WERI-Rb-1 (cell line): ENCODE data around the gene JPT2.

ENCODE experiments used
- DNase-seq: peaks from one replicate; pipeline ENCODE4 v3.0.0-alpha.2; 2020
- H3K27ac ChIP-seq: fragments of 250-450 bp; sonication (Bioruptor Pico); 2 replicates; pipeline ENCODE4 v1.5.1; 2020; ENCODE audit warnings: mild to moderate bottlenecking, moderate library complexity
- H3K27me3 ChIP-seq: fragments of 250-450 bp; sonication (Bioruptor Pico); 2 replicates; pipeline ENCODE4 v1.5.1; 2021; ENCODE audit warnings: mild to moderate bottlenecking, low read depth, moderate library complexity; ENCODE audit not compliant: insufficient read depth, severe bottlenecking
- H3K36me3 ChIP-seq: fragments of 250-450 bp; sonication (Bioruptor Pico); 2 replicates; pipeline ENCODE4 v1.5.1; 2020; ENCODE audit warnings: mild to moderate bottlenecking, moderate library complexity
- H3K4me3 ChIP-seq: 2 replicates; pipeline ENCODE4 v1.5.1; 2011; ENCODE audit warnings: low read depth, mild to moderate bottlenecking, control low read depth, low read length
- H3K9me3 ChIP-seq: fragments of 250-450 bp; sonication (Bioruptor Pico); 2 replicates; pipeline ENCODE4 v1.5.1; 2021; ENCODE audit warnings: mild to moderate bottlenecking, moderate library complexity; ENCODE audit not compliant: severe bottlenecking
- CTCF ChIP-seq: IDR thresholded peaks from 2 replicates; pipeline ENCODE4 v1.5.1; 2011; ENCODE audit warnings: low read depth, mild to moderate bottlenecking, control low read depth, inconsistent platforms, low read length

JPT2 gene

GRCh38 chr16:1677942-1678499, at the start of gene JPT2:
Gene JPT2 (plus strand): TSS chr16:1678279. CDS start chr16:1678313, 34 bp downstream.
- Histone ChIP-seq H3K27ac (peak within 1 kb of the TSS; percentile 95), H3K4me3 (peak within 1 kb of the TSS; percentile 63), H3K9me3 (no peaks in the 10 kb centered on the region), H3K27me3 (no peaks in the 10 kb centered on the region), H3K36me3 (peaks cover 63% of the 10 kb centered on the region)
- DNase-seq = peak; percentile 98
- TF ChIP-seq CTCF = no peak

GRCh38 chr16:1630450-1631213, 47.4 kb upstream of the JPT2 start:
- no peak for DNase-seq
- H3K36me3 ChIP-seq = peaks cover 77% of the 10 kb centered on the region
- no peak for TF ChIP-seq CTCF
- no peaks in the 10 kb centered on the region for H3K27me3 ChIP-seq
- no peak overlapping the region for H3K4me3 ChIP-seq
- no peak overlapping the region for H3K27ac ChIP-seq
- no peaks in the 10 kb centered on the region for H3K9me3 ChIP-seq

- DNase-seq = no peak
- no peak overlapping the region for H3K4me3 ChIP-seq
- H3K9me3 ChIP-seq = no peaks in the 10 kb centered on the region
- TF ChIP-seq CTCF = no peak
- H3K36me3 ChIP-seq = peaks cover 79% of the 10 kb centered on the region
- no peak overlapping the region for H3K27ac ChIP-seq
- H3K27me3 ChIP-seq = no peaks in the 10 kb centered on the region
Observed at GRCh38 chr16:1631230-1631629, 46.8 kb upstream of the JPT2 start.

- no peaks in the 10 kb centered on the region for H3K27me3 ChIP-seq
- TF ChIP-seq CTCF = no peak
- no peaks in the 10 kb centered on the region for H3K9me3 ChIP-seq
- no peak overlapping the region for H3K4me3 ChIP-seq
- H3K36me3 ChIP-seq = peaks cover 79% of the 10 kb centered on the region
- no peak overlapping the region for H3K27ac ChIP-seq
- no peak for DNase-seq
Observed at GRCh38 chr16:1631931-1632637, 46.0 kb upstream of the JPT2 start.

- no peaks in the 10 kb centered on the region for H3K9me3 ChIP-seq
- H3K27me3 ChIP-seq = no peaks in the 10 kb centered on the region
- no peak for TF ChIP-seq CTCF
- H3K36me3 ChIP-seq = peaks cover 76% of the 10 kb centered on the region
- H3K4me3 ChIP-seq = no peak overlapping the region
- no peak overlapping the region for H3K27ac ChIP-seq
- no peak for DNase-seq
Observed at GRCh38 chr16:1632638-1632970, 45.5 kb upstream of the JPT2 start.
